PC-3 (cell line): ENCODE results near the gene TSHZ2. TPM values are rescaled to one million over a fixed set of nuclear protein-coding genes. Genes with fewer than 3 reads are reported as not detected.

Experiments
- ATAC-seq: fragments of 200-7000 bp; cut with Tn5 transposase; 2 replicates; pipeline ENCODE4 v1.9.1; 2020; ENCODE audit warnings: mild to moderate bottlenecking, moderate library complexity
- BruUV-seq: library from RNA; stranded (reverse); fragments of 400-500 nt; replicated peaks from 2 replicates; lab custom pipeline; 2021; lab: Mats Ljungman, UMichigan
- CTCF ChIA-PET: fragments of 300-600 bp; sonication (Branson Sonifier 250); formaldehyde crosslinking; loops from one replicate; lab custom pipeline; 2022; ENCODE audit warnings: antibody characterized with exemption; lab: Charles Lee
- POLR2A ChIA-PET: fragments of 300-600 bp; sonication (Branson Sonifier 250); formaldehyde crosslinking; loops from one replicate; lab custom pipeline; 2022; ENCODE audit warnings: antibody characterized with exemption; ENCODE audit not compliant: unreplicated experiment; lab: Charles Lee
- DNase-seq: peaks from one replicate; pipeline ENCODE4 v3.0.0-alpha.2; 2015
- H2AFZ ChIP-seq: fragments of 300-600 bp; sonication (generic); 2 replicates; pipeline ENCODE4 v1.6.0; 2016; ENCODE audit warnings: antibody characterized with exemption, low read length
- H3F3A ChIP-seq: fragments of 300-600 bp; sonication (generic); one replicate; pipeline ENCODE4 v1.6.0; 2017; ENCODE audit warnings: antibody characterized with exemption, low read length, control low read depth, mild to moderate bottlenecking; ENCODE audit not compliant: unreplicated experiment
- H3K27ac ChIP-seq: fragments of 300-600 bp; sonication (generic); 2 replicates; pipeline ENCODE4 v1.5.1; 2016; ENCODE audit warnings: mild to moderate bottlenecking, low read length
- H3K27me3 ChIP-seq: fragments of 300-600 bp; sonication (generic); 2 replicates; pipeline ENCODE4 v1.6.1; 2016; ENCODE audit warnings: low read length, mixed read lengths
- H3K36me3 ChIP-seq: fragments of 300-600 bp; sonication (generic); 2 replicates; pipeline ENCODE4 v1.6.1; 2016; ENCODE audit warnings: low read depth, mixed run types, low read length, mixed read lengths
- H3K4me1 ChIP-seq: fragments of 300-600 bp; sonication (generic); 2 replicates; pipeline ENCODE4 v1.5.1; 2016; ENCODE audit warnings: low read length; ENCODE audit not compliant: insufficient read depth
- H3K4me2 ChIP-seq: fragments of 300-600 bp; sonication (generic); 2 replicates; pipeline ENCODE4 v1.6.0; 2016; ENCODE audit warnings: low read length
- H3K4me3 ChIP-seq: fragments of 300-600 bp; sonication (generic); 2 replicates; pipeline ENCODE4 v1.5.1; 2016; ENCODE audit warnings: mild to moderate bottlenecking, low read length, mixed read lengths
- H3K79me2 ChIP-seq: fragments of 300-600 bp; sonication (generic); 2 replicates; pipeline ENCODE4 v1.6.1; 2017; ENCODE audit warnings: low read length, mixed read lengths
- H3K9ac ChIP-seq: fragments of 300-600 bp; sonication (generic); 2 replicates; pipeline ENCODE4 v1.6.0; 2016; ENCODE audit warnings: mild to moderate bottlenecking, low read length
- H3K9me2 ChIP-seq: fragments of 300-600 bp; sonication (generic); replicated peaks from 2 replicates; pipeline ENCODE4 v1.6.1; 2016; ENCODE audit warnings: mixed run types, low read length, mixed read lengths
- H3K9me3 ChIP-seq: fragments of 300-600 bp; sonication (generic); 2 replicates; pipeline ENCODE4 v1.6.1; 2016; ENCODE audit warnings: low read length, mixed read lengths
- H4K20me1 ChIP-seq: fragments of 300-600 bp; sonication (generic); 2 replicates; pipeline ENCODE4 v1.6.1; 2016; ENCODE audit warnings: low read length, mixed read lengths
- EZH2 ChIP-seq: fragments of 300-600 bp; sonication (generic); IDR thresholded peaks from one replicate; pipeline ENCODE4 v1.6.1; 2017; ENCODE audit warnings: antibody characterized with exemption, mild to moderate bottlenecking, low read length; ENCODE audit not compliant: unreplicated experiment
- EZH2phosphoT487 ChIP-seq: fragments of 300-600 bp; sonication (generic); IDR thresholded peaks from 2 replicates; pipeline ENCODE4 v1.6.1; 2018; ENCODE audit warnings: mild to moderate bottlenecking, antibody characterized with exemption, low read length, borderline replicate concordance
- intact Hi-C: fragments of 100-400 bp; cut with micrococcal nuclease; formaldehyde crosslinking; loops from 2 replicates; pipeline ENCODE4 v1.9.0; 2023
- total RNA-seq: library from RNA; depleted of rRNA; stranded (reverse); fragments of >200 nt; gene quantifications from 2 replicates; pipeline ENCODE4 v1.2.3, GENCODE V29; 2014
- TF ChIP-seq, protein P1 (sequence below): fragments of 300-600 bp; sonication (generic); conservative IDR thresholded peaks from 2 replicates; pipeline ENCODE4 v1.5.1; 2017; ENCODE audit warnings: antibody characterized with exemption, low read depth, mild to moderate bottlenecking, low read length

TSHZ2 gene
- total RNA-seq, 1 experiment from 2014 or later: not detected

DNA sequence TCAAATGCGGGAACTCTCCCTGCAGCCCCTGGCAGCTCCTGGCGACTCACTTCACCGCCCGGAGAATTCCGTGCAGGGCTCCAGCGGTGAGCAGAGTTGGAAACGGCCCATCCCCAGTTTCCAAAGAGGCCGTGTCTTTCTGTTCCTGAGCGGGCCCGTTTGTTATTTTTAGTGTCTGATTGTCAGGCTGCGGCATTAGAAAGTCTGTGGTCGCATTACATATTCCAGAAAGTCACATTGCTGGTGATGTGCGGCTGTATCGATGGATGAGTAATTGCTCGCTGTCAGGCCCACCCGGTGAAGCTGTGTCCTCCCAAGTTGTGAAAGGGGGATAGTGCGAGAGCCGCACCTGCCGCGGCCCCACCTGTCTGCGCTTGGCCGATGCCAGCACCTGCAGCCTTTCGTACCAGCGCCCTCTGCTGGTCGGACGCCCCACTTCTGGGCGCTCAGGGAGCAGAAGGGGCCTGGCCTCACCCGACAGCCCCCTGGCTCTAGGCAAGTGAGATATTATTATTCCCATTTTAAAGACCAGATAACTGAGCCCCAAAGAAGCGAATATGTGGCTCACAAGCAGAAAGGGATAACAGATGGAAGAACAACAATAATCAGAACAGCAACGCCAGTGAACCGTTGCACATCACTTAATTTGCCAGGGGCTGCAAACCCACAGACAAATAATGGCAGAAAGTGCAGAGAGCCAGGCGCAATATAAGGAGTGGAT lies 244.9 kb downstream of the TSHZ2 start:
- Histone ChIP-seq H3K27me3 (peaks cover 80% of the 10 kb centered on the region), H3K9me3 (no peaks in the 10 kb centered on the region), H4K20me1 (no peaks in the 10 kb centered on the region), H3K27ac (no peak overlapping the region), H3K4me2 (peak overlapping the region; percentile 27), H3K79me2 (no peaks in the 10 kb centered on the region), H3F3A (no peaks in the 10 kb centered on the region), H3K9ac (no peak overlapping the region), H3K4me1 (no peaks in the 10 kb centered on the region), H3K9me2 (no peaks in the 10 kb centered on the region), H3K36me3 (no peaks in the 10 kb centered on the region), H3K4me3 (no peak overlapping the region), H2AFZ (peak overlapping the region; percentile 34; the same call in 1 of the 2 replicates)
- ChIA-PET POLR2A (no interaction called here), CTCF (no interaction called here)
- no TSS peak for BruUV-seq
- DNase-seq (peak; percentile 81), ATAC-seq (peak; percentile 93)
- intact Hi-C loops: loop anchor here (10.0 kb wide), 2 partner anchors 902 to 972 kb away; no protein-coding TSS in a partner anchor
- TF ChIP-seq, protein P1, sequence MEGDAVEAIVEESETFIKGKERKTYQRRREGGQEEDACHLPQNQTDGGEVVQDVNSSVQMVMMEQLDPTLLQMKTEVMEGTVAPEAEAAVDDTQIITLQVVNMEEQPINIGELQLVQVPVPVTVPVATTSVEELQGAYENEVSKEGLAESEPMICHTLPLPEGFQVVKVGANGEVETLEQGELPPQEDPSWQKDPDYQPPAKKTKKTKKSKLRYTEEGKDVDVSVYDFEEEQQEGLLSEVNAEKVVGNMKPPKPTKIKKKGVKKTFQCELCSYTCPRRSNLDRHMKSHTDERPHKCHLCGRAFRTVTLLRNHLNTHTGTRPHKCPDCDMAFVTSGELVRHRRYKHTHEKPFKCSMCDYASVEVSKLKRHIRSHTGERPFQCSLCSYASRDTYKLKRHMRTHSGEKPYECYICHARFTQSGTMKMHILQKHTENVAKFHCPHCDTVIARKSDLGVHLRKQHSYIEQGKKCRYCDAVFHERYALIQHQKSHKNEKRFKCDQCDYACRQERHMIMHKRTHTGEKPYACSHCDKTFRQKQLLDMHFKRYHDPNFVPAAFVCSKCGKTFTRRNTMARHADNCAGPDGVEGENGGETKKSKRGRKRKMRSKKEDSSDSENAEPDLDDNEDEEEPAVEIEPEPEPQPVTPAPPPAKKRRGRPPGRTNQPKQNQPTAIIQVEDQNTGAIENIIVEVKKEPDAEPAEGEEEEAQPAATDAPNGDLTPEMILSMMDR: peak; percentile 99
- TF ChIP-seq EZH2phosphoT487 (no peak), EZH2 (peak; percentile 37)

- H2AFZ ChIP-seq: no peak overlapping the region
- no peaks in the 10 kb centered on the region for H3K36me3 ChIP-seq
- POLR2A ChIA-PET: no interaction called here
- TF ChIP-seq, protein P1: no peak
- TF ChIP-seq EZH2phosphoT487 (no peak), EZH2 (no peak)
- DNase-seq: no peak
- H3K9me2 ChIP-seq: no peaks in the 10 kb centered on the region
- no TSS peak for BruUV-seq
- no peaks in the 10 kb centered on the region for H3K79me2 ChIP-seq
- no peaks in the 10 kb centered on the region for H3K4me1 ChIP-seq
- no peak overlapping the region for H3K4me2 ChIP-seq
- H3K27me3 ChIP-seq: peaks cover 57% of the 10 kb centered on the region
- CTCF ChIA-PET: no interaction called here
- H3K9ac ChIP-seq: no peak overlapping the region
- intact Hi-C loops: no loop called here
- no peak overlapping the region for H3K27ac ChIP-seq
- H3K9me3 ChIP-seq: no peaks in the 10 kb centered on the region
- H3F3A ChIP-seq: no peaks in the 10 kb centered on the region
- no peaks in the 10 kb centered on the region for H4K20me1 ChIP-seq
- no peak for ATAC-seq
- no peak overlapping the region for H3K4me3 ChIP-seq
These were observed 248.5 kb downstream of the TSHZ2 start for GRCh38 chr20:53220482-53221307.
